NCI-H510A (cell line): ENCODE measurements around the gene MCM3AP.
"Not testable (repeated sequence)": the region's sequence is repeated elsewhere in the genome, so short reads cannot be mapped to it uniquely, and the experiment has no call there.

Experiments used
- DNase-seq: peaks from one replicate; lab custom pipeline; 2025; lab: John Stamatoyannopoulos, UW

The MCM3AP gene

GRCh38 chr21:46311568-46311967, 26.2 kb upstream of the MCM3AP start:
- no peak for DNase-seq

- DNase-seq: not testable (repeated sequence)
These were observed 24.8 kb upstream of the MCM3AP start for GRCh38 chr21:46310260-46310659.

- no peak for DNase-seq
These were observed 23.0 kb upstream of the MCM3AP start for GRCh38 chr21:46308431-46308830.

- DNase-seq: no peak
These were observed 22.2 kb upstream of the MCM3AP start for GRCh38 chr21:46307625-46308024.

- no peak for DNase-seq
These were observed 19.5 kb upstream of the MCM3AP start for GRCh38 chr21:46304955-46305354.

GRCh38 chr21:46304437-46304836, 19.0 kb upstream of the MCM3AP start:
- DNase-seq: no peak

- no peak for DNase-seq
These were observed 16.3 kb upstream of the MCM3AP start for GRCh38 chr21:46301759-46302158.

GRCh38 chr21:46299167-46299566, 13.8 kb upstream of the MCM3AP start:
- DNase-seq: no peak

- DNase-seq: no peak
These were observed 12.2 kb upstream of the MCM3AP start for GRCh38 chr21:46297338-46298271.

GRCh38 chr21:46295996-46296752, 10.8 kb upstream of the MCM3AP start:
- DNase-seq: no peak

- DNase-seq: no peak
These were observed 9.9 kb upstream of the MCM3AP start for GRCh38 chr21:46295177-46295770.

GRCh38 chr21:46294647-46295176, 9.3 kb upstream of the MCM3AP start:
- no peak for DNase-seq

GRCh38 chr21:46291561-46291960, 6.2 kb upstream of the MCM3AP start:
- no peak for DNase-seq

GRCh38 chr21:46289655-46290179, 4.3 kb upstream of the MCM3AP start:
- no peak for DNase-seq

- DNase-seq: no peak
These were observed 2.1 kb upstream of the MCM3AP start for GRCh38 chr21:46287541-46287940.

- DNase-seq: no peak
These were observed 1.2 kb upstream of the MCM3AP start for GRCh38 chr21:46286648-46287002.

GRCh38 chr21:46285761-46286647, 593 bp upstream of the MCM3AP start, which contains the start of gene YBEY:
Gene YBEY (plus strand): TSS chr21:46286342. CDS start chr21:46286914, 572 bp downstream.
- DNase-seq: peak; percentile 89

GRCh38 chr21:46284733-46285132, 678 bp downstream of the MCM3AP start:
- DNase-seq: no peak

- no peak for DNase-seq
These were observed 1.2 kb downstream of the MCM3AP start for GRCh38 chr21:46284077-46284644.

- DNase-seq: no peak
These were observed 10.5 kb downstream of the MCM3AP start for GRCh38 chr21:46274797-46275390.
